HepG2 (cell line): Measurements from ENCODE around the gene ZNF608. TPM values are rescaled to one million over a fixed set of nuclear protein-coding genes. Genes with fewer than 3 reads are reported as not detected.

Source experiments
- ATAC-seq: fragments of 200-7000 bp; cut with Tn5 transposase; 3 replicates; pipeline ENCODE4 v1.9.1; 2020; ENCODE audit warnings: mild to moderate bottlenecking, moderate library complexity
- BruUV-seq: library from RNA; stranded (reverse); fragments of 400-500 nt; replicated peaks from 2 replicates; lab custom pipeline; 2021; lab: Mats Ljungman, UMichigan
- CTCF ChIA-PET: fragments of 300-600 bp; formaldehyde crosslinking; extraction: SDS; loops from one replicate; lab custom pipeline; 2021; ENCODE audit warnings: low total read pairs, inconsistent platforms, low intra/inter-chr PET ratio; lab: Yijun Ruan, JAX
- POLR2A ChIA-PET: fragments of 350-600 bp; sonication (Branson Sonifier 250); formaldehyde crosslinking; loops from one replicate; lab custom pipeline; 2020; ENCODE audit warnings: antibody characterized with exemption, inconsistent platforms; lab: Yijun Ruan, JAX
- DNase-seq: peaks from one replicate; pipeline ENCODE4 v3.0.0-alpha.2; 2015; ENCODE audit warnings: low spot score
- FAIRE-seq: peaks from 3 replicates; lab custom pipeline; 2011; peaks lifted over from hg19 to GRCh38; lab: Jason Lieb, UNC
- H2AFZ ChIP-seq: one replicate; pipeline ENCODE4 v1.6.1; 2011; ENCODE audit warnings: low read length, inconsistent platforms
- H3K27ac ChIP-seq: fragments of 300-600 bp; 3 replicates; pipeline ENCODE4 v1.8.0; 2011; ENCODE audit warnings: mixed run types, mild to moderate bottlenecking, mixed read lengths, low read length, inconsistent platforms; ENCODE audit not compliant: insufficient read depth; ENCODE audit errors: extremely low read length
- H3K27me3 ChIP-seq, 2 experiments: fragments of 200-600 bp in 1 of 2; 2 replicates in 1 of 2; 3 replicates in 1 of 2; pipeline versions ENCODE4 v1.6.0 to v1.8.0; 2011; ENCODE audit warnings: low read length in 2 of 2, mild to moderate bottlenecking in 2 of 2, moderate library complexity in 2 of 2, inconsistent platforms in 1 of 2; ENCODE audit not compliant: insufficient read depth in 2 of 2, control insufficient read depth in 1 of 2
- H3K36me3 ChIP-seq, 2 experiments: fragments of 200-600 bp in 1 of 2; replicated peaks in 1 of 2; 2 replicates in 1 of 2; 3 replicates in 1 of 2; pipeline versions ENCODE4 v1.5.1 to v1.8.0; 2011; ENCODE audit warnings: low read length in 2 of 2, inconsistent platforms in 1 of 2; ENCODE audit not compliant: insufficient read depth in 2 of 2, control insufficient read depth in 1 of 2
- H3K4me1 ChIP-seq: 2 replicates; pipeline ENCODE4 v1.5.1; 2012; ENCODE audit warnings: low read length, inconsistent platforms; ENCODE audit not compliant: insufficient read depth
- H3K4me2 ChIP-seq: 2 replicates; pipeline ENCODE4 v1.6.0; 2011; ENCODE audit warnings: low read depth, low read length, inconsistent platforms
- H3K4me3 ChIP-seq, 3 experiments: fragments of 200-600 bp in 1 of 3; sonication (generic), shearing (Covaris generic) in 1 of 3; replicated peaks in 1 of 3; 2 replicates each; pipeline ENCODE4 v1.5.1; 2011 to 2016; ENCODE audit warnings: low read length in 3 of 3, inconsistent platforms in 2 of 3, low read depth in 2 of 3, mild to moderate bottlenecking in 2 of 3, control low read depth in 1 of 3, mixed read lengths in 1 of 3; ENCODE audit not compliant: insufficient read depth in 1 of 3
- H3K79me2 ChIP-seq: one replicate; pipeline ENCODE4 v1.6.1; 2011; ENCODE audit warnings: low read length, inconsistent platforms; ENCODE audit not compliant: insufficient read depth
- H3K9ac ChIP-seq: 2 replicates; pipeline ENCODE4 v1.6.0; 2011; ENCODE audit warnings: mild to moderate bottlenecking, low read depth, low read length, inconsistent platforms; ENCODE audit not compliant: insufficient read depth
- H3K9me3 ChIP-seq: 2 replicates; pipeline ENCODE4 v1.5.1; 2012; ENCODE audit warnings: mild to moderate bottlenecking, low read length
- H4K20me1 ChIP-seq: 2 replicates; pipeline ENCODE4 v1.6.0; 2011; ENCODE audit warnings: inconsistent platforms, mild to moderate bottlenecking, low read length, moderate library complexity; ENCODE audit not compliant: insufficient read depth
- GATAD1 ChIP-seq: IDR thresholded peaks from 2 replicates; pipeline ENCODE4 v1.6.1; 2016; ENCODE audit warnings: missing genetic modification reagents, missing compliant biosample characterization
- HIC2 ChIP-seq: sonication (generic); formaldehyde crosslinking; IDR thresholded peaks from 2 replicates; pipeline ENCODE4 v1.9.0; 2022; ENCODE audit warnings: low read depth, missing genetic modification reagents
- RFX1 ChIP-seq: fragments of 450-650 bp; IDR thresholded peaks from 2 replicates; pipeline ENCODE4 v1.6.1; 2017
- SNAPC4 ChIP-seq: sonication (generic); formaldehyde crosslinking; IDR thresholded peaks from 2 replicates; pipeline ENCODE4 v1.4.0; 2020; ENCODE audit warnings: mild to moderate bottlenecking, missing genetic modification reagents
- TCF12 ChIP-seq, 2 experiments: fragments of 450-650 bp in 1 of 2; sonication (generic) in 1 of 2; formaldehyde crosslinking in 1 of 2; IDR thresholded peaks; 2 replicates each; pipeline versions ENCODE4 v1.6.1 to v1.8.0; 2017 to 2022; ENCODE audit warnings: antibody characterized with exemption in 1 of 2, mild to moderate bottlenecking in 1 of 2, missing genetic modification reagents in 1 of 2, moderate library complexity in 1 of 2
- ZBTB3 ChIP-seq: sonication (generic); formaldehyde crosslinking; IDR thresholded peaks from 2 replicates; pipeline ENCODE4 v1.4.0; 2020; ENCODE audit warnings: low read depth, mild to moderate bottlenecking, moderate library complexity, missing genetic modification reagents, borderline replicate concordance
- ZNF30 ChIP-seq: sonication (generic); formaldehyde crosslinking; IDR thresholded peaks from 2 replicates; pipeline ENCODE4 v1.5.0; 2020; ENCODE audit warnings: mild to moderate bottlenecking, missing genetic modification reagents
- ZNF354B ChIP-seq: sonication (generic); formaldehyde crosslinking; IDR thresholded peaks from 2 replicates; pipeline ENCODE4 v1.8.0; 2022; ENCODE audit warnings: mild to moderate bottlenecking, missing genetic modification reagents
- ZNF468 ChIP-seq: sonication (generic); formaldehyde crosslinking; IDR thresholded peaks from 2 replicates; pipeline ENCODE4 v1.8.0; 2022; ENCODE audit warnings: mild to moderate bottlenecking, moderate library complexity, missing genetic modification reagents
- ZNF639 ChIP-seq: conservative IDR thresholded peaks from 2 replicates; pipeline ENCODE4 v1.6.1; 2018; ENCODE audit warnings: missing genetic modification reagents
- ZNF652 ChIP-seq: IDR thresholded peaks from 2 replicates; pipeline ENCODE4 v1.6.1; 2016; ENCODE audit warnings: low read depth, borderline replicate concordance
- ZNF678 ChIP-seq: sonication (generic); formaldehyde crosslinking; IDR thresholded peaks from 2 replicates; pipeline ENCODE4 v1.4.0; 2020; ENCODE audit warnings: mild to moderate bottlenecking, missing genetic modification reagents
- ZUFSP ChIP-seq: sonication (generic); formaldehyde crosslinking; IDR thresholded peaks from 2 replicates; pipeline ENCODE4 v1.9.0; 2021; ENCODE audit warnings: missing genetic modification reagents, mild to moderate bottlenecking, borderline replicate concordance
- WGBS: methylation state at CpG from one replicate; pipeline ENCODE4 v1.1.6; 2017; ENCODE audit warnings: low lambda C conversion rate; 5-methylcytosine and 5-hydroxymethylcytosine counted together
- in situ Hi-C: cut with HindIII; loops from 2 replicates; pipeline ENCODE4 v1.10.0; 2017; ENCODE audit warnings: low pct_unique_long_range_greater_than_20kb; ENCODE audit not compliant: extremely low pct_ligation_motif_present
- intact Hi-C: fragments of 100-400 bp; cut with micrococcal nuclease; formaldehyde crosslinking; loops from one replicate; pipeline ENCODE4 v1.10.0; 2022; ENCODE audit not compliant: unreplicated experiment
- polyA plus RNA-seq, 8 experiments: library from polyadenylated mRNA; depleted of rRNA in 3 of 8; stranded (reverse) in 7 of 8; unstranded in 1 of 8; fragments of >200 nt; fragmentation: Illumina TruSeq in 4 of 8; extraction: Trizol in 4 of 8; gene quantifications; 2 replicates each; pipeline versions ENCODE4 v1.2.1 to v1.2.3, GENCODE V29; 2011 to 2016; ENCODE audit warnings: low read depth in 4 of 8, missing spikeins in 1 of 8, mixed read lengths in 1 of 8; ENCODE audit not compliant: insufficient read depth in 1 of 8
- total RNA-seq, 5 experiments: library from RNA; depleted of rRNA; stranded (reverse); fragments of >200 nt; fragmentation: Illumina TruSeq; extraction: Trizol; gene quantifications; 2 replicates each; pipeline ENCODE4 v1.2.3, GENCODE V29; 2016; ENCODE audit warnings: low read depth in 1 of 5

ZNF608 gene
- total and polyA plus RNA-seq, 2 of the 13 experiments (the other 11 are each of a cell fraction or from before 2014, with no cell fraction given) = 0.66 to 0.91 TPM

GRCh38 chr5:124771761-124772160 is 25.3 kb upstream of the ZNF608 start:
- WGBS = 6% methylated on average over 3 of the region's 3 CpGs
- in situ Hi-C loops = no loop called here
- DNase-seq = no peak
- Histone ChIP-seq H3K79me2 (no peaks in the 10 kb centered on the region), H4K20me1 (no peaks in the 10 kb centered on the region), H3K9me3 (no peaks in the 10 kb centered on the region)
- POLR2A ChIA-PET = no interaction called here
- no peak for TF ChIP-seq ZNF678 (CRISPR knock-in tag)
- TF ChIP-seq TCF12 (IDR thresholded peaks at IDR 0.05) = no peak
- TF ChIP-seq TCF12 (CRISPR knock-in tag; IDR thresholded peaks at IDR 0.05) = no peak
- TF ChIP-seq ZBTB3 (CRISPR knock-in tag) = no peak
- TF ChIP-seq SNAPC4 = no peak
- TF ChIP-seq ZNF30 (CRISPR knock-in tag) = no peak
- TF ChIP-seq HIC2 = no peak
- no peak for TF ChIP-seq GATAD1
- no peak for TF ChIP-seq ZUFSP
- TF ChIP-seq RFX1 = no peak
- no peak for TF ChIP-seq ZNF468 (CRISPR knock-in tag)
- TF ChIP-seq ZNF639 (CRISPR knock-in tag) = no peak
- no peak for TF ChIP-seq ZNF652 (CRISPR knock-in tag)
- no peak for TF ChIP-seq ZNF354B
- TF ChIP-seq, all 625 proteins: peak for 0
- no peak for ATAC-seq
- no peaks in the 10 kb centered on the region for H3K36me3 ChIP-seq
- intact Hi-C loops = no loop called here
- CTCF ChIA-PET = no interaction called here
- no peaks in the 10 kb centered on the region for H3K4me1 ChIP-seq
- H3K4me3 ChIP-seq = no peak overlapping the region
- no peak overlapping the region for H3K9ac ChIP-seq
- no peak overlapping the region for H2AFZ ChIP-seq
- no TSS peak for BruUV-seq
- no peak overlapping the region for H3K4me2 ChIP-seq
- no peak for FAIRE-seq
- no peak overlapping the region for H3K27ac ChIP-seq
- H3K27me3 ChIP-seq = 0 out of 5 replicates have a peak, but pooled peaks cover 0 to 3% of the 10 kb centered on the region in 2 experiments
